Right cardiac atrium (tissue), 5 donors: ENCODE measurements around the gene RTRAF. TPM values are rescaled to one million over a fixed set of nuclear protein-coding genes. Genes with fewer than 3 reads are reported as not detected.

Source experiments
- polyA plus RNA-seq: library from polyadenylated mRNA; stranded (reverse); fragments of 200-250 nt; gene quantifications from one replicate; pipeline ENCODE4 v1.2.3, GENCODE V29; 2013
- total RNA-seq, 4 donors: library from RNA; stranded (reverse); fragmentation: NEBNext Ultra II Directional; extraction: Animal tissue kit (Norgen Biotek cat#: 25700); gene quantifications; one replicate each; pipeline ENCODE4 v1.2.1, GENCODE V29; 2021
- donor health status: healthy with polysubstance abuse.
- donor health status: DM: no; HTN: yes; CAD: no.
- donor health status: DM: no; HTN: no; CAD: no.
- donor health status: DM: no; HTN: yes; CAD: no; lungs with severe emphysema.
- donor health status: DM: yes; HTN: yes; CAD: no.

The RTRAF gene
- total and polyA plus RNA-seq, 5 donors, result 160 to 217 (median 190) TPM

Other genes with a start within 250 kb of the RTRAF start
- gene GNG2, start 128.9 kb upstream of the RTRAF start, total RNA-seq, result 10 to 100 TPM; 13.0 to 18.2 (median 16.1) TPM
- 6.7 TPM for gene GNG2, start 128.9 kb upstream of the RTRAF start, polyA plus RNA-seq
- 10 to 100 TPM; 22.5 to 38.1 (median 29.2) TPM for gene NID2, start 79.5 kb downstream of the RTRAF start, total RNA-seq
- gene NID2, start 79.5 kb downstream of the RTRAF start, polyA plus RNA-seq, result 18.9 TPM